NCI-H2107 treated with DMSO at 0.1 percent for 48 hours (cell line): ENCODE data around the gene ST6GALNAC3.
"Not testable (repeated sequence)": the region's sequence is repeated elsewhere in the genome, so short reads cannot be mapped to it uniquely, and the experiment has no call there.

Experiments used
- DNase-seq: peaks from one replicate; lab custom pipeline; 2025; ENCODE audit not compliant: unreplicated experiment; lab: John Stamatoyannopoulos, UW

ST6GALNAC3 gene

GRCh38 chr1:76105372-76105771 is 30.8 kb downstream of the ST6GALNAC3 start:
- no peak for DNase-seq

GRCh38 chr1:76106251-76106650 is 31.7 kb downstream of the ST6GALNAC3 start:
- no peak for DNase-seq

GRCh38 chr1:76106719-76107235 is 32.2 kb downstream of the ST6GALNAC3 start:
- DNase-seq, result no peak

GRCh38 chr1:76109404-76109803 is 34.9 kb downstream of the ST6GALNAC3 start:
- DNase-seq, result no peak

GRCh38 chr1:76109901-76110560 is 35.5 kb downstream of the ST6GALNAC3 start:
- DNase-seq, result no peak

DNA sequence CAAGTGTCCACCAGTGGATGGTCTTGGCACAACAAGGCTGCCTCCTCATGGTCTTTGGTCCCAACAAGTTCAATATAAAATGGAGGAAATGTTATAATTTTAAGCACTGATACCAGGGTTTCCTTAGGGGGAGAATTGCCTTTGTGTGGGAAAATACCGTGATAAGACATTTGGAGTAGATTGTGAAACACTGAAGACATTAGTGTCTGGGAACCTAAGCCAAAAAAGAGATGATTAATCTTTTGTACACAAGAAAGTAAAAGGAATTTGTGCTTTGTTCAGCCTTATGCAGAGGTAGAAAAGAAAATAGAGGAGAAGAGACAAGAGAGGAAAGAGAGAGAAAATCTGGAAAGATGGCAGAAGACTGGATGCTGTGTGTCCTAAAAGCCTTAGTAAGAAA is 36.1 kb downstream of the ST6GALNAC3 start:
- DNase-seq, result no peak

- not testable (repeated sequence) for DNase-seq
Measured at GRCh38 chr1:76112321-76112720, 37.8 kb downstream of the ST6GALNAC3 start.

DNA sequence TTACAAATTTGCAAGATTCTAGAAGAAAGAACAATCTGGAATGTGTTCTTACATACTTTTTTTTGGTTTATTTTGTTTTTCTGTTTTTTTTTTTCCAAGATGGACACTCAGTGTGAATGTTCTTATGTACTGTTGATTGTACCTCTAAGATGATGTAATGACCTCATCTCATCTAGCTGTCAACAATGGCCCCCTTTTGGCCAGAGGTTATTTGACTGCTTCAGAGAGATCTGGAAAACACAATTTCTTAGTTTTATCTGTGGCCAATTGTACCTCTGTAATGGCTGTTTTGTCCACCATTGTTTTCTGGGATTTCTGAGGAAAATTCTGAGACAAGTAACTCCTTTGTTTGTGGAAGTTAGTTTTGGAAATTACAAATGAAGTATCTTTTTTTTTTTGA is 38.9 kb downstream of the ST6GALNAC3 start:
- no peak for DNase-seq

GRCh38 chr1:76115171-76115570 is 40.6 kb downstream of the ST6GALNAC3 start:
- DNase-seq, result no peak

DNA sequence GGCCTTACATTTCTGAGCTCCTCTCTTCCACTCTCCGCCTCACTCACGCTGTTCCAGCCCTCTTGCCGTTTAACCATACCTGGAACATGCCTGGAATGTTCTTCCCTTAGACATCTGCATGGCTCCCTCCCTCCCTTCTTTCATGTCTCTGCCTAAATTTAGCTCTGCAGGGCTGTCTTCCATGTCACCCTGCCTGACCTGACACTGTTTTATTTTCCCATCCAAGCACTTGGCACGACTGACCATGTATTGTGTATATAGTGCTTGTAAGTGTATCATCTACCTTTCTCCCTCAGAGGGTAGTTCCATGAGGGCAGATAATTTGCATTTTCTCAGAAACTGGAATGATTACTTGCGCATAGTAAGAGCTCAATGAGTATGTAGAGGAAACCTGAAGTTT is 47.3 kb downstream of the ST6GALNAC3 start:
- no peak for DNase-seq

DNA sequence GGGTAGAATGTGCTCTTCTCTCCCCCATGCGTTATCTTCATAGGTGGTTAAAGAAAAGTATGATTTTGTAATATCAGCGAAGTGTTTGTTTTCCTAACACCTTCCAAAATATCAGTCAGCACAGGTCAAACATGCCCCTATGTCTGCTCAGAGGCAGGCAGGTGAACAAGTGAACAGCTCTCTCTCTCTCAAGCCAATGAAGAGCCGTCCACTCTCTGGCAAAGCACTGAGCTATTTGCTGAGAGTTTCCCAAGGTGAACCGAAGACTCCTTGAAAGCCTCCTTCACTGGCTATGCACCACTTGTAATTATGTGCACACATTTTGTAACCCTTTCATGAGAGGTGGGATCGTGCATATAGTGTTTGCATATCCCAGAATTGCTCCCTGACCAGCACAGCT is 47.7 kb downstream of the ST6GALNAC3 start:
- no peak for DNase-seq

DNA sequence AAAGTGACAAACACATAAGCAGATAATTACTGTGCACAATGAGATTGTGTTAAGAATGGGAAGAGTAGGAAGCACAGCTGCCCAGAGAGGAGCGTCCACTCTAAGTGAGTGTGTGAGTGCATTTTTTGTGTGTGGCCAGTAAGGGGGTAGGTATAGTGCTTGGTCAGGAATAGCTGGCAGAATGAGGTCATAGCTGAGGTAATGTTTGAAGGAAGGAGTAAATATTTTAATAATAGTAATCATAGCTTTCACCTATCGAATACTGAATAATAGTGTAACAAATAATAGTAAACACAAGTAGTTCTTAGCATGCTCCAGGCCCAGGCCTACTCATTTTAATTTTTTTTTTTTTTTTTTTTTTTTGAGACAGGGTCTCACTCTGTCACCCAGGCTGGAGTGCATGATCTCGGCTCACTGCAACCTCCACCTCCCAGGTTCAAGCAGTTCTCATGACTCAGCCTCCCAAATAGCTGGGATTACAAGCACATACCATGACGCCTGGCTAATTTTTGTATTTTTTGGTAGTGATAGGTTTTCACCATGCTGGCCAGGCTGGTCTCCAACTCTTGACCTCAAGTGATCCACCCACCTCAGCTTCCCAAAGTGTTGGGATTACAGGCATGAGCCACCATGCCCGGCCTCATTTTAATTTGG is 49.0 kb downstream of the ST6GALNAC3 start:
- not testable (repeated sequence) for DNase-seq

DNA sequence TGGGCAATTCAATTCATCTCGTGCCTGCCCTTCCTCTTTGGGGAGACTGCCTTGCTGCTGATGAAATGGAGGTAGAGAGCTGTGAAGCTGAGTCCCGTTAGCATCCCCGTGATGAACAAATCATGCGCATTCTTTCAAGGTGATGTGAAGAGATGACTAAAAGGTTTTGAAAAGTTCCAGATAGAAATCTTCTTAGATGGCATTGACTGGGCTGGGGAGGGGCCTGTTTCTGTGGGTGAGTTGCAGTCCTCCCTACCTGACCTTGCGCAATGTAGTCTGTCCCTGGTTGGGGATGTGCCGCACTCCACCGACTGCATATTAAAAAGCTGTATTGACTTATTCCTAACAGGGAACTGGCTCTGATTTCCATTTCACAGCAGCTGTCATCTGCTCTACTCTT is 49.6 kb downstream of the ST6GALNAC3 start:
- DNase-seq, result no peak

DNA sequence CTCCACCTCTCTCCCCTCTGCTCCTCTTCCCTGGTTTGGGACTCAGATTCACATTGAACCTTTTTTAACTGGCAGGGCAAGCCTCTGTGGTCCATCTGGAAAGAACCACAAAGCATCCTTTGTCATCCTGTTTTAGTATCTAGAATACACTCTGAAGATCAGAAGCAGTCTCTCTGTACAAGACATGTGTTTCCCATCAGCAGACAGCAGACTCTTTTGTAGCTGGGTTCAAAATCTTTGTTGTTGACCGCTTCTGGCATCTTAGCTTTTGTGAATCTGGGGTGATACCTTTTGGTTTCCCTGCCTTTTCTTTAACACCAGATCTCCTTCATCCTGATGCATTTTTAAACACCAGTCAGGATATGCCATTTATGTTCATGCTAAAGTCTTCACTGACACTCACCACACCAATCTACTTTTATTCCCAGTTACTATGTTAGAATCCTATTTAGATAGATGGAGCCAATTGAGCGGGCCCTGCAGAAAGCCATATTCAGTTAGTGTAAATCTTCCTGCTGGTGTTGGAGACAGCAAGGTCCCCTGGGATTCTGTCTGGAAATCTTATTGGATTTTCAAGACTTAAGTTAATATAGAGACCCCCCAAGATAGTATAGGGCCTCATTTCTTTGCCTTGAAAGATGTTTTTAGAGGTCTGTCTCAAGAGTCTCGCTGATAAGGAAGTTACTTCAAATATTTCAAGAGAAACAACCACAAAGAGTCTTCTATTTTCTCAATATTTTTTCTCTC is 51.1 kb downstream of the ST6GALNAC3 start:
- DNase-seq, result no peak

DNA sequence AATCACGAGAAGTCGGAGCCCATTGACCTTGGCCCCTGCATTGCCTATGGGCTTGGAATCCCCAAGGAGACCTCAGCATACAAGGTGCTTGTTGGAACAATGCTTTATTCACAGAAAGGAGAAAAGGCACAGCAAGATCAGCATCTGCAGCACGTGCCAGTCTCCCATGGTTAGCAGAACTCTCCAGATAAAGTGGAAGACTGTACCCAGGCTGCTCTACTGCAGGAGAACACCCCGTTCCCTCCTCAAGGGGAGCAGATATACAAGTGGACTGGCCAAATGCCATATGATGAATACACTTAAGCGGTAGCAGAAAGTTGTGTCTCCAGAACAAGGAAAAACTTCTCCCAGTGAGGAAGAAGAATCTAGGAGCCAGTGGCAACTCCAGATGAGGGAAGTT is 53.5 kb downstream of the ST6GALNAC3 start:
- no peak for DNase-seq

DNA sequence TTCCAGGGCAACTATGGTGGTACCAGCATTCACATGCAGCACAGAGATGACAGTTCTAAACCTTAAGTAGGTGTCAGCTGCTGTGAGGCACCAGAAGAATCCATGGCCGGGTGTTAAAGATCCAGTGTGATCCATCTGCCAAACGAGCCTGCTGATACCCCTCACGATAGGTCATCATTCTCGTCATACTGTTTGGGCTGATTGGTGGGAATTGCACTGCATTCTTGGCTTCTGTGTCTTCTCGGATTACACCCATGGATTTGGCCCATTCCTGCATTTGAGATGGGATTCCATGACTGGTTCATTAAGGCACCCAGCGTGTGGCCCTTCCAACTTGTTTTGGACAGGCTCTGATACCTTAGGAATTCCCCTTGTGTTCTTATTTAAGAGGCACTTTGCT is 55.2 kb downstream of the ST6GALNAC3 start:
- DNase-seq, result no peak

DNA sequence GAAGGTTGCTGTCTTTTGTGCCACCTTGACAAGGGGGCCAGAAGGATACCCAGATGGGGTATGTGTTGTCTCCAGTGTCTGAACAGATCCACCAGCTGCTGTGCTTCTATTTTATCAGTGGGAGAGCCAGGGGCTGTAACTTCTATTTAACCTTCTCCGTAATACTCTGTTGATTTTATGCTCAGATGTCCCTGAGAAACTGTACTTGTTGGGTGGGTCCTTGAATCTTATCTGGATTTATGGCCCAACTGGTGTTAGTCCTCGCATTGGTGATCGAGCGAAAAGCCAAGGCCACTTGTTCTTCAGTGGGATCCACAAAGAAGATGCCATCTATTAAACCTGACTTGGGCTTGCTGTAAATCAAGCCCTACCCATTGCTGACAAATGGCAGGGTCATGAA is 56.4 kb downstream of the ST6GALNAC3 start:
- no peak for DNase-seq

GRCh38 chr1:76133977-76134376 is 59.4 kb downstream of the ST6GALNAC3 start:
- no peak for DNase-seq

DNA sequence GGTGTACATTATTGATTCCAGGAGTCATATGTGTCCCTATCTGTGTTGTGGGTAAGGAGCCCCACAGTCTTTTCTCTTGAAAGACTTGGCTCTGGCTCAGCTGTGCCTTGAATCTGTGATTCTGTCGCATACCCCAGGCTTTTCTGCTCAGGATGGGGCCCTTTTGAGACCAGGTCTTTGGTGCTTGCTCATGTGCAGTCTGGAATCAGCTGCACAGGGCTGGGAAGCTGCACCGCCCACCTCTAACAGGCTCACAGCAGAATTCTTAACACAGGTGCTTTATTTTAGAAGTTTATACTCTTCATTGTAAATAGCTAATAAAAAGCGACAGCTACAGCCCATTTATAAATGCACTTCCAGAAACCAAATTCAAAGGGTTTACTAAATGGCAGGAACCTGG is 61.3 kb downstream of the ST6GALNAC3 start:
- no peak for DNase-seq

DNA sequence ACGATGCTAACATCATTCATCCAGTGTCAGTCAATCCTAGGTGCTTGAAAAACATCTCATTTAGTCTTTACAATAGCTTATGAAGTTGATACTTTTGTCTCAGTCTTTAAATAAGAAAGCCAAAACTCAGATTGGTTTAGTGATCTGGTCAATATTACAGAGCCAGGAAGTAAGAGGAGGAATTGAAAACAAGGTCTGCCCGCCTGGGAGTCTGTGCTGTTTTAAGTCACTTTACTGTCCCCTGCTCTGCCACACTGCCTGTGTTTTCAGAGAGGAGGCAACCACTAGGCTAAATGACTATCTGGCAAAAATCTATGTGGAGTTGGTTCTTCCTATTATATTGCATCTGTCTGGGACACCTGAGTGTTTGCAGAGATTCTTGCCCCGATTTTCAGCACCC is 62.3 kb downstream of the ST6GALNAC3 start:
- DNase-seq, result no peak

DNA sequence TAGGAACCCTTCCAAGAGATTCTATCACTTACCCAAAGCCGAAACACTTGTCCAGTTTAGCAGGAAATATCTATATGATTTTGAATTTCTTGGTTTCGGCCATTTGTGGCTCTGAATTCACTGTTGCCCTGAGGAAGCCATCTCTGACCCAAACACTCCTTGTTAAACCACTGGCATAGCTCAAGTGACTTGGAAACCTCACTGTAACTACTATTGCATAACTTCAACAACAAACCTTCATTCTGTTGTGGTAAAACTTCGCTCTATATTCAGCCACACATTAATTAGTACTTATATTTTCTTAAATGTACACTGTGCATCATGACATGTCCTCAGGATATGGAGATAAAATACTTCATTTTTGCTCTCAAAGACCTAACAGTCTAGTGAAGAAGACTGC is 63.2 kb downstream of the ST6GALNAC3 start:
- no peak for DNase-seq

GRCh38 chr1:76138217-76138616 is 63.7 kb downstream of the ST6GALNAC3 start:
- no peak for DNase-seq
